MCF 10A (cell line): ENCODE results near the gene C1QTNF9B. TPM values are rescaled to one million over a fixed set of nuclear protein-coding genes. Genes with fewer than 3 reads are reported as not detected.

ENCODE experiments used
- BruUV-seq: library from RNA; stranded (reverse); fragments of 400-500 nt; replicated peaks from 2 replicates; lab custom pipeline; 2021; lab: Mats Ljungman, UMichigan
- CTCF ChIA-PET: fragments of 300-600 bp; sonication (Branson Sonifier 250); formaldehyde crosslinking; extraction: SDS; loops from one replicate; lab custom pipeline; 2021; ENCODE audit warnings: antibody characterized with exemption, inconsistent platforms; lab: Yijun Ruan, JAX
- POLR2A ChIA-PET: fragments of 300-600, 350-650 bp; sonication (Branson Sonifier 250); formaldehyde crosslinking; extraction: SDS; loops from one replicate; lab custom pipeline; 2020; ENCODE audit warnings: antibody characterized with exemption, inconsistent platforms; lab: Yijun Ruan, JAX
- DNase-seq: peaks from one replicate; pipeline ENCODE4 v3.0.0-alpha.2; 2018; ENCODE audit not compliant: unreplicated experiment
- H3K27ac Mint-ChIP-seq: one replicate; pipeline ENCODE4 v1.8.0; 2022; ENCODE audit warnings: mild to moderate bottlenecking, low read depth, mixed read lengths; ENCODE audit not compliant: unreplicated experiment
- H3K27me3 Mint-ChIP-seq: one replicate; pipeline ENCODE4 v1.8.0; 2022; ENCODE audit warnings: mixed read lengths; ENCODE audit not compliant: insufficient read depth, unreplicated experiment
- H3K36me3 Mint-ChIP-seq: one replicate; pipeline ENCODE4 v1.8.0; 2022; ENCODE audit warnings: mild to moderate bottlenecking, moderate library complexity, mixed read lengths; ENCODE audit not compliant: insufficient read depth, unreplicated experiment
- H3K4me1 Mint-ChIP-seq: one replicate; pipeline ENCODE4 v1.8.0; 2022; ENCODE audit warnings: mixed read lengths; ENCODE audit not compliant: insufficient read depth, unreplicated experiment
- H3K4me3 Mint-ChIP-seq: one replicate; pipeline ENCODE4 v1.8.0; 2022; ENCODE audit warnings: mild to moderate bottlenecking, moderate library complexity, mixed read lengths; ENCODE audit not compliant: unreplicated experiment
- H3K9me3 Mint-ChIP-seq: one replicate; pipeline ENCODE4 v1.8.0; 2022; ENCODE audit warnings: mixed read lengths; ENCODE audit not compliant: unreplicated experiment
- CTCF ChIP-seq: fragments of 200-600 bp; IDR thresholded peaks from one replicate; pipeline ENCODE4 v1.8.0; 2022; ENCODE audit warnings: antibody characterized with exemption, mild to moderate bottlenecking; ENCODE audit not compliant: unreplicated experiment
- intact Hi-C: fragments of 100-400 bp; cut with micrococcal nuclease; formaldehyde crosslinking; loops from 2 replicates; pipeline ENCODE4 v1.14.1; 2022
- total RNA-seq: library from RNA; stranded (reverse); gene quantifications from 2 replicates; pipeline ENCODE4 v1.2.3, GENCODE V29; 2022

C1QTNF9B gene
- total RNA-seq, 1 experiment from 2014 or later = not detected

GRCh38 chr13:23859904-23860303 lies 37.4 kb downstream of the C1QTNF9B start:
- Mint-ChIP-seq H3K9me3 (no peaks in the 10 kb centered on the region), H3K27me3 (no peaks in the 10 kb centered on the region), H3K27ac (no peak overlapping the region), H3K36me3 (peaks cover 19% of the 10 kb centered on the region), H3K4me1 (no peaks in the 10 kb centered on the region), H3K4me3 (no peak overlapping the region)
- TF ChIP-seq CTCF = no peak
- intact Hi-C loops = no loop called here
- DNase-seq = no peak
- BruUV-seq = no TSS peak
- POLR2A ChIA-PET = interaction anchor here (0.6 kb wide), 1 partner anchor 649 kb away, joined by 3 read pairs; no protein-coding TSS in a partner anchor
- CTCF ChIA-PET = no interaction called here

DNA sequence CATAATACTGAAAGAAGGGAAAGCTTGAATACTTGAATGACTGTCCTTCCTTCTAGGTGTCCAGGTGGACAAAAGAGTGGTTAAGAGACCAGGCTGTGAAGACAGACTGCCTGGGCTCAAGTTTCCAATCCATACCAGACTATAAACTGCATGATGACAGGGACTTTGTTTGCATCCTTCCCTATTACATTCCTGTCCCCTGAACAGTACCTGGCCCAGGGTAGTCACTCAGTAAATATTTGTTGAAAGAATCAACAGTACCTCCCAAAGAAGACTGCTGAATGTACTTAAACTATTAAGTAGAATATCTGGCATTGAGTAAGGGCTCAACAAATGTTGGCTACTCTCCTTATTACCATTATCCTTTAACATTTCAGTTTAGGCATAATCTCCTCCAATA lies 37.8 kb downstream of the C1QTNF9B start:
- BruUV-seq = no TSS peak
- Mint-ChIP-seq H3K4me1 (no peaks in the 10 kb centered on the region), H3K4me3 (no peak overlapping the region), H3K27me3 (no peaks in the 10 kb centered on the region), H3K9me3 (no peaks in the 10 kb centered on the region), H3K36me3 (peaks cover 19% of the 10 kb centered on the region), H3K27ac (no peak overlapping the region)
- TF ChIP-seq CTCF = no peak
- POLR2A ChIA-PET = no interaction called here
- DNase-seq = no peak
- CTCF ChIA-PET = no interaction called here
- intact Hi-C loops = no loop called here

DNA sequence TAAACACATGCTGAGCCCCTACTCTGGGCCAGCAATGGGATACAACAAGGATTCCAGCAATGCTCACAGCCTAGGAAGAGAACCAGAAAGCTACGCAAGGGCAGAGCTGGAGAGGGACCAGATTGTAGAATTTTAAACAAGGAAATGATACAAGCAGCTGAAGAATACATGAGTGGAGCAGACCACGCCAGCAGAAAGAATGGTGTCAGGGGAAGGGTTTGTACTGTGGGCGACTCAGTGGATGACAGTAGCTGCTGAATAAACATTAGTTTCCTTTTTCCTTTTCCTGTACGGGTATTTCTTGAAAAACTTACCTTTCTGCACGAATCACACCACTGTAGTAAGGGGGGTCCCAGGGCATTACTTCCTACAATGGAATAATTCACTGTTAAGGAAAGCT lies 38.8 kb downstream of the C1QTNF9B start:
- Mint-ChIP-seq H3K4me1 (no peaks in the 10 kb centered on the region), H3K36me3 (peaks cover 19% of the 10 kb centered on the region), H3K27ac (no peak overlapping the region), H3K27me3 (no peaks in the 10 kb centered on the region), H3K9me3 (no peaks in the 10 kb centered on the region), H3K4me3 (no peak overlapping the region)
- BruUV-seq = no TSS peak
- no peak for TF ChIP-seq CTCF
- CTCF ChIA-PET = interaction anchor here (0.6 to 1.1 kb wide), 3 partner anchors 12 to 105 kb away, joined by 3 read pairs; no protein-coding TSS in a partner anchor
- POLR2A ChIA-PET = no interaction called here
- intact Hi-C loops = no loop called here
- no peak for DNase-seq

- H3K4me3 Mint-ChIP-seq = no peak overlapping the region
- BruUV-seq = no TSS peak
- DNase-seq = no peak
- H3K4me1 Mint-ChIP-seq = no peaks in the 10 kb centered on the region
- intact Hi-C loops = no loop called here
- no peaks in the 10 kb centered on the region for H3K9me3 Mint-ChIP-seq
- CTCF ChIA-PET = no interaction called here
- POLR2A ChIA-PET = interaction anchor here (0.9 to 2.0 kb wide), 2 partner anchors 13 to 467 kb away, joined by 3 to 6 read pairs; no protein-coding TSS in a partner anchor
- H3K36me3 Mint-ChIP-seq = peaks cover 12% of the 10 kb centered on the region
- no peak overlapping the region for H3K27ac Mint-ChIP-seq
- H3K27me3 Mint-ChIP-seq = no peaks in the 10 kb centered on the region
- TF ChIP-seq CTCF = no peak
These were observed 41.1 kb downstream of the C1QTNF9B start for GRCh38 chr13:23856008-23856750.
